ENCODE measurements around the gene TEX264. TPM values are rescaled to one million over a fixed set of nuclear protein-coding genes. Genes with fewer than 3 reads are reported as not detected.
A peak's percentile ranks its signal among the peaks of the same experiment; 100 is the strongest.

Gene TEX264
- total RNA-seq, 1 donor from 2014 or later = 43.5 TPM

DNA sequence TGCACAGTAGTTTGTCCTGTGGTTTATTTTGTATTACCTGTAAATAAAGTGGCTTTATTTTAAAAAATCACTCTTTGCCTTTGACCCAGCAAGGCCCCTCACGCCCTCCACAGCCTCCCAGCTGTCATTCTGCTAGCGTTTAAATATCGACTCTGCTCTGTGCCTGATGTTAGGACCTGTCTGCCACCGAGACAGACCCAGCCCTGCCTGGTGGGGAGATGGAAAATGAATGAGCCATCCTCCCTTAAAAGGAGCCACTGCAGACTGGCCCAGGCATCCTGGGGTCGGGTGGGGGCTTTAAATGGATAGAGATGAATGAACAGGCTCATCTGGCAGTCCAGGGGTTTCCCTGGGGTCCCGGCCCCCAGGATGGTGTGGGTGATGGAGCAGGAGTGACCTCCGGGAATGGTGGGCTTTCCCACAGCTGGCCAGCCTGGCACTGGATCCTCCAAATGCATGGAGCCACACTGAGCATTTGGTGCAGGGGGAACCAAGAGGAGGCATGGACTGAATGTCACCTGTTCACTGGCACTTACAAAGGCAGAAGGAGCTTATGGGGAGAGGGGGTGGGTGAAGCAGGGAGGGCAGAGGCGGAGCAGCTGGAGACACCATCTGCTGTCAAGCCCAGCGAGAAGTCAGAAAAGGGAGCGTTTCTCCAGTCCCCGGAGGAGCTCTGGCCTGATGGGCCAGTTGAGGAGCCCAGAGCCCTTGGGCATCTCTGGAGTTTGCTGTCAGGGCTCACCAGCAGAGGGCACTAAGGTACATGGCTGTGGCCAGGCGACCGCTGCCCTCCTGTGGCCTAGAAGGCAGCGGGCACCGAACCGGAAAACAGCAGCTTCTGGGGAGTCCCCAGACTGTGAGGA is 47.7 kb downstream of the TEX264 start:
- no peaks in the 10 kb centered on the region for H3K4me1 ChIP-seq
- no peak overlapping the region for H3K27ac ChIP-seq
- TF ChIP-seq, protein P1, sequence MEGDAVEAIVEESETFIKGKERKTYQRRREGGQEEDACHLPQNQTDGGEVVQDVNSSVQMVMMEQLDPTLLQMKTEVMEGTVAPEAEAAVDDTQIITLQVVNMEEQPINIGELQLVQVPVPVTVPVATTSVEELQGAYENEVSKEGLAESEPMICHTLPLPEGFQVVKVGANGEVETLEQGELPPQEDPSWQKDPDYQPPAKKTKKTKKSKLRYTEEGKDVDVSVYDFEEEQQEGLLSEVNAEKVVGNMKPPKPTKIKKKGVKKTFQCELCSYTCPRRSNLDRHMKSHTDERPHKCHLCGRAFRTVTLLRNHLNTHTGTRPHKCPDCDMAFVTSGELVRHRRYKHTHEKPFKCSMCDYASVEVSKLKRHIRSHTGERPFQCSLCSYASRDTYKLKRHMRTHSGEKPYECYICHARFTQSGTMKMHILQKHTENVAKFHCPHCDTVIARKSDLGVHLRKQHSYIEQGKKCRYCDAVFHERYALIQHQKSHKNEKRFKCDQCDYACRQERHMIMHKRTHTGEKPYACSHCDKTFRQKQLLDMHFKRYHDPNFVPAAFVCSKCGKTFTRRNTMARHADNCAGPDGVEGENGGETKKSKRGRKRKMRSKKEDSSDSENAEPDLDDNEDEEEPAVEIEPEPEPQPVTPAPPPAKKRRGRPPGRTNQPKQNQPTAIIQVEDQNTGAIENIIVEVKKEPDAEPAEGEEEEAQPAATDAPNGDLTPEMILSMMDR (IDR thresholded peaks at IDR 0.05) = peak; percentile 69
- H3K9me3 ChIP-seq = no peaks in the 10 kb centered on the region
- DNase-seq (peak; percentile 78), ATAC-seq (peak; percentile 74 to 84)
- no peaks in the 10 kb centered on the region for H3K27me3 ChIP-seq (ENCODE audit: low read depth)
- no peak overlapping the region for H3K4me3 ChIP-seq
- intact Hi-C loops (cut with DNase I) = no loop called here
- no peaks in the 10 kb centered on the region for H3K36me3 ChIP-seq

DNA sequence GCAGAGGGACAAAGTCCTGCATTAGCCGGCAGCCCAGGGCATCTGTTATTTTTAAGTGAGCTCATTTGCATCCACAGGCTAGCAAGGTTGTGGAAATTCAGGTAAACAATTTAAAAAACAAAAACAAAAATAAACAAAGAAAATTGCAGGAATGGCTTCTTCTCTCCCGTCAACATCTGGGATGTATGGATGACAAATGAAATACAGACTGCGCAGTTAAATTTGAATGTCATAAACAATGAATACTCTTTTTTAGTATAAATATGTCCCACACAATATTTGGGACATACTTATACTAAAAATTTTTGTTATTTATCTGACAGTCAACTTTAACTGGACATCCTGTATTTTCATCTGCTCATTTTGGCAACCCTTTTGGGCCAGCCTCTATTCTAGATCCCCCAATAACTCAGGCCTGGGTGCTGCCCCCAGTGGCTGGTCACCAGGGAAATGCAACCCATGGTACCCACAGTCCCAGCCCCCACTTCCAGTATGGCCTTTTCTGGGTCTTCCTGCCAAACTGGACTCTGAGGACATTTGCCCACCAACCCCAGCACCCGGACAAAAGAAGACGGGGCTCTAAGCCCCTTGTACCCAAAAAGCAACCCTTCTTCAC is 48.5 kb downstream of the TEX264 start:
- ATAC-seq = no peak
- Histone ChIP-seq H3K27ac (no peak overlapping the region), H3K9me3 (no peaks in the 10 kb centered on the region), H3K27me3 (ENCODE audit: low read depth) (no peaks in the 10 kb centered on the region), H3K4me1 (no peaks in the 10 kb centered on the region), H3K4me3 (no peak overlapping the region), H3K36me3 (no peaks in the 10 kb centered on the region)
- intact Hi-C loops (cut with DNase I) = no loop called here
- TF ChIP-seq, protein P1 (IDR thresholded peaks at IDR 0.05) = no peak
- no peak for DNase-seq

DNA sequence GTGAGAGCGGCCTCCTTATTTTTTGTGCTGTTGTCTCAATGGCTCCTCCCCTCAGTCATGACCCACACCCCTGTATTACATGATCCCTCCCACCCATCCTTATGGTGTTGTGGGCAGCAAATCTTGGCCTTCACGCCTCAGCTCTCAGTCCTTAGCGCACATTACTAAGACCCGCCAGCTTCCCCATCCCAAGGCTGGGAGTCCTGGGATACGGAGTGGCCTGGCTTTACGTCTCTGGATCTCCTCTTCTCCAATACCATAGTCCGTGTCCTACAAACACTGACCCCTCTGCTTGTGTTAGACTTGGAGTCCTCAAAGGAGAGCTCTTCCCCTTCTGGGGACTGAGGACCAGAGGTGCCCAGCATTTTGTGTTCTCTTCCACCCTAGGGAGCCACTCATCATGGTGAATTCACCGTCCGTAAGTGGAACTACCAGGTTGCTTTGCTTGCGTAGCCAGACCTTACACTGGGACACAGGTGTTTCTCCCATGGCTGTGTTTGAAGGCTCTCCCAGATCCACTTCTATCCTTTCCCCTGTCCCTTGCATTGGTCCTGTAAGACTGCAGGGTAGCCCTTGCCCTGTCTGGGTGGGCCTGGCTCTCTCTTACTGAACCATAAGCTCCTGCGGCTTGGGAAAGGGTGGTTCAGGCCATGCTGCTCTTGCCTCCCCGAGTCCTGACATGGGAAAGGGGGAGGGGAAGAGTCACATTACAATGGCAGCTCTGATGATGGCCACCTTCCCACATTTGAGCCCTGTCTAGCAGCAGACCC is 49.4 kb downstream of the TEX264 start:
- Histone ChIP-seq H3K4me3 (no peak overlapping the region), H3K4me1 (no peaks in the 10 kb centered on the region), H3K9me3 (no peaks in the 10 kb centered on the region), H3K27me3 (ENCODE audit: low read depth) (no peaks in the 10 kb centered on the region), H3K27ac (no peak overlapping the region), H3K36me3 (no peaks in the 10 kb centered on the region)
- no peak for DNase-seq
- intact Hi-C loops (cut with DNase I) = no loop called here
- ATAC-seq = no peak
- TF ChIP-seq, protein P1 (IDR thresholded peaks at IDR 0.05) = no peak

DNA sequence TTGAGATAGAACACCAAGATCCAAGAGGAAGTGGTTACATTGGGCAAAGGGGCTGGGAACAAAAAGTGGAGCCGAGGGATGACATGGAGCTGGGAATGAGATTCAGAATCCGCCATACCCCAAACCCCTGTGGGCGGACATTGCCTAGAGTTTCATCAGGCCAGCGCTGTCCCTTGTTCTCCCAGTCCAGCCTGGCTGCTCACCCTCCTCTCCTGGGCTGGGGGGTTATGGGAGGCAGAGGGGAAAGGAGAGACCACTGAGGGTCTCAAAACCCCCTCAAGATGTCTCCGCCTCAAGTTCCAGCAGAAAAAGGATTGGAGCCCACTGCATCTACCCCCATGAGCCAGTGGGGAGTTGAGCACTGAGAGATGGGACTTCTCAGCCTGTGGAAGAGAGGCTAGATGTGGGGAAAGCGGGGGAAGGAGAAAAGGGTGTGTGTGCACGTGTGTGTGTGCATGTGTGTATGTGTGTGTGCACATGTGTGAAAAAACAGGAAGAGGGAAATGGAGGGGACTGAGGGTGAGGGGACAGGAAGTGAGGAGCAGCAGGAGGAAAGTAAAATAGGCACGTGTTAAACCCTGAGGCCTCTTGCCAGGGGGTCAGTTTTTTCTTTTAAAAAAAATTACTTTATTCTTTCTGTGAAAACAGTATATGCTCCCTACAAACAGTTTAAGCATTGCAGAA is 50.2 kb downstream of the TEX264 start:
- intact Hi-C loops (cut with DNase I) = no loop called here
- TF ChIP-seq, protein P1 (IDR thresholded peaks at IDR 0.05) = no peak
- no peak overlapping the region for H3K27ac ChIP-seq

DNA sequence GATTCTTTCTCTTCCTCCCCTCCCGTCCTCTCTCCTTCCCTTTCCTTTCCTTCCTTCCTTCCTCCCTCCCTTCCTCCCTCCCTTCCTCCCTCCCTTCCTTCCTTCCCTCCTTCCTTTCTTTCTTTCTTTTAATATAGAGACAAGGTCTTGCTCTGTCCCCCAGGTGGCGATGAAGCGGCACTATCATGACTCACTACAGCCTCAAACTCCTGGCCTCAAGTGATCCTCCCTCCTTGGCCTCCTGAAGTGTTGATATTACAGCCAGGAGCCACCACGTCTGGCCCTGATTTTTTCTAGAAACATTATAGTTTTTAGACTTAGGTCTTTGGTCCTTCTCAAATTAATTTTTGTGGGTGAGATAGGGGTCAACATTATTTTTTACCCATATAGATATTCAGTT is 51.3 kb downstream of the TEX264 start:
- Histone ChIP-seq H3K27ac (no peak overlapping the region), H3K4me3 (no peak overlapping the region), H3K9me3 (no peaks in the 10 kb centered on the region), H3K27me3 (ENCODE audit: low read depth) (no peaks in the 10 kb centered on the region), H3K4me1 (no peaks in the 10 kb centered on the region), H3K36me3 (no peaks in the 10 kb centered on the region)
- DNase-seq = no peak
- TF ChIP-seq, protein P1 (IDR thresholded peaks at IDR 0.05) = no peak
- ATAC-seq = no peak
- intact Hi-C loops (cut with DNase I) = no loop called here

More for the DNA sequence above, 50.2 kb downstream of the TEX264 start:
- Histone ChIP-seq H3K9me3 (no peaks in the 10 kb centered on the region), H3K27me3 (ENCODE audit: low read depth) (no peaks in the 10 kb centered on the region), H3K4me3 (no peak overlapping the region), H3K4me1 (no peaks in the 10 kb centered on the region), H3K36me3 (no peaks in the 10 kb centered on the region)
- DNase-seq (no peak), ATAC-seq (no peak)

Measured in lower lobe of right lung (tissue), 2 donors.